Activated T-helper 2 cell treated with anti-CD3 and anti-CD28 coated beads, Interferon-gamma antibody, Interleukin-2, Interleukin-4, amounts not matched to agents 10 μg/mL and 5 μg/mL and 100 μg/mL, durations not matched to agents 14 hours and 24 hours and 36 hours (primary cell): ENCODE results near the gene ELAVL3. TPM values are rescaled to one million over a fixed set of nuclear protein-coding genes. Genes with fewer than 3 reads are reported as not detected.

Experiments used
- total RNA-seq: library from RNA; stranded (reverse); gene quantifications from 2 replicates; pipeline ENCODE4 v1.2.3, GENCODE V29; 2022

The ELAVL3 gene
- total RNA-seq, 1 donor from 2014 or later: 0.84 TPM

Other genes starting within 250 kb of the ELAVL3 start
- not detected in 2 replicates for gene ANGPTL8, start 241.4 kb downstream of the ELAVL3 start, total RNA-seq
- gene DOCK6, start 218.5 kb downstream of the ELAVL3 start, total RNA-seq: 3.9 and 5.3 TPM in 2 replicates
- not detected in 2 replicates for gene TSPAN16, start 184.9 kb downstream of the ELAVL3 start, total RNA-seq
- gene RAB3D, start 141.4 kb downstream of the ELAVL3 start, total RNA-seq: 9.3 and 11.6 TPM in 2 replicates
- 34.0 and 34.9 TPM in 2 replicates for gene TMEM205, start 134.8 kb downstream of the ELAVL3 start, total RNA-seq
- gene CCDC159, start 134.5 kb downstream of the ELAVL3 start, total RNA-seq: 14.6 and 16.3 TPM in 2 replicates
- 2.6 and 3.4 TPM in 2 replicates for gene PLPPR2, start 125.6 kb downstream of the ELAVL3 start, total RNA-seq
- 2.6 and 2.8 TPM in 2 replicates for gene SWSAP1, start 106.4 kb downstream of the ELAVL3 start, total RNA-seq
- gene EPOR, start 96.7 kb downstream of the ELAVL3 start, total RNA-seq: 10.3 TPM in 2 replicates
- not detected in 2 replicates for gene RGL3, start 61.7 kb downstream of the ELAVL3 start, total RNA-seq
- 0.37 TPM in 1 of 2 replicates, not detected in the other for gene ODAD3, start 45.9 kb downstream of the ELAVL3 start, total RNA-seq
- 282 and 298 TPM in 2 replicates for gene PRKCSH, start 45.4 kb downstream of the ELAVL3 start, total RNA-seq
- 19.4 and 20.1 TPM in 2 replicates for gene ZNF653, start 24.8 kb upstream of the ELAVL3 start, total RNA-seq
- gene ECSIT, start 48.1 kb upstream of the ELAVL3 start, total RNA-seq: 42.7 and 43.5 TPM in 2 replicates
- not detected in 2 replicates for gene CNN1, start 57.8 kb upstream of the ELAVL3 start, total RNA-seq
- gene ELOF1, start 78.2 kb upstream of the ELAVL3 start, total RNA-seq: 64.1 and 68.3 TPM in 2 replicates
- 25.4 and 27.0 TPM in 2 replicates for gene ACP5, start 96.6 kb upstream of the ELAVL3 start, total RNA-seq
- 8.3 and 10.9 TPM in 2 replicates for gene ZNF627, start 116.4 kb upstream of the ELAVL3 start, total RNA-seq